Hair follicle dermal papilla cell (primary cell): ENCODE results near the gene KSR2. TPM values are rescaled to one million over a fixed set of nuclear protein-coding genes. Genes with fewer than 3 reads are reported as not detected.

Source experiments
- total RNA-seq: library from RNA; depleted of rRNA; stranded (reverse); fragments of >200 nt; gene quantifications from 2 replicates; pipeline ENCODE4 v1.2.3, GENCODE V29; 2012

The KSR2 gene
- total RNA-seq, result 0.16 and 0.61 TPM in 2 replicates

DNA sequence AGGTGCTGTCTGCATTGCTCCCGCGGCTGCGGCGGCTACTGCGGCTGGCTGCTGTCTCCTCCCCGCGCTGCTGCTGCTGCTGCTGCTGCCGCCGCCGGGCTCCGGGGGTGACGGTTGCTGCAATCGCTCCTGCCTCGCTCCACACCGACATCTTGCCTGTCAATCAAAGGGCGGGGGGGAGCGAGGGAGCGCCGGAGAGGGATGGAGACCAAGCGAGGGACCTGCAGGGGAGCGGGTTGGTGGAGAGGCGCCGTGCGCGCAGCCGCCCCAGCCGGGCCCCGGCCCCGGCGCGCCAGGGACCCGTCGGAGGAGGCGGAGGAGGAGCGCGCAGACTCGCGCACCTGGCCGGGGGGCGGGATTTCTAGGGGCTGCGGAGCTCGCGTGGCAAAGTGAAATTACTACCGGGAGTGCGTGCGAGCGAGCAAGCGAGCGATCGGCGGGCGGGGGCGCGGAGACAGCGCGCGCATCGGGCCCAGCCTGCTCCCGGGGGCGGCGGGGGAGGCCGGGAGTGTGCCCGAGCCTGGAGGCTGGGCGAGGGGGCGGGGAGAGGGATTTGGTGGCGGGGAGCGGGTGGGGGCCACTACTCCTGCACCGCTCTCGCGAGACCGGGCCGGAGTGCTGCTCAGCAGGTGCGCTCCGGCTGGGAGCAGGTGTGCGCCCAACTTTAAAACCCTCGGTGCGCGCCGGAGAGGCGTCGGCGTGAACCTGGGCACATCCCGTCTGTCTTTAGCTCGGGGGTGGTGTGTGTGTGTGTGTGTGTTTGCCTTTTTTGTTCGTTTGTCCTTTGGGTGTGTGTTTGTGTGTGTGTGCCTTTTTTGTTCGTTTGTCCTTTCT is at the start of gene KSR2:
Gene KSR2, minus strand, starts transcription at position 165 of the 834 bp plus-strand sequence. CDS start 735 bp downstream, outside the sequence.

DNA sequence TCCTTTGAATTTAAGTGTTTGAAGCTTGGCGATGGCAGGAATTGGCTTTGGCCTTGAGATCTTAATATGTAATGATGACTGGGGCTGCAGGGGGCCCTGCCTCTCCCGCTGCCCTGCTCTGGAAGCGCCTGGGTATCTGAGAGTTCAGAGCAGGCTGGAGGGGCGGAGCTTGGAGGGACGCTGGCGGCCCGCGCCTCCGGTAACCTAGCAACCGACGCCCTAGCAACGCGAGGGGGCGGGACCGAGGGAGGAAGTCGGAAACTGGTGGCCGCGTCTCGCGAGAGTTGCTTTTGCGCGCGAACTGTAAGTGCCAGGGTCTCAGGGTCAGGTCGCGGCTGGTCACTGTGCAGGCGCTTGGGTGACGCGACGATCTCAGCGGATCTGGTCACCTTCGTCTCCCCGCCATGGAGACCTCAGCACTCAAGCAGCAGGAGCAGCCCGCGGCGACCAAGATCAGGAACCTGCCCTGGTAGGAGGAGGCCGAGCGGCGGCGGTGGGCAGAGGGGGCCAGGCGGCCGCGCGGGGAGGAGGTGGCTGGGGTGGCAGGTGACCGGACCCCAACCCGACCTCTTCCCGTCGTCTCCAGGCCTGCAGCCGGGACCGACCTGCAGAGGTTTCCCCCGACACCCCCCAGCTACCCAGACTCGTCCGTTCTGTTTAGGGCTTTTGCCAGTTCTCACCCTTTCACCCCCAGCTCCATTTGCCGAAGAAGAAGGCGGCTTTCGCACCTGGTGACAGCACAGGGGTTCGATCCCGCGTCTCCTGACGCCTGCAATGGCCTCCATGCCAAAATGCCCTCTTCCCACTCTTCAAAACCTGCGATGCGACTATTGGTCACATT is 47.9 kb upstream of the KSR2 start, which contains the start of gene RFC5:
Gene RFC5, plus strand, starts transcription at position 280 of the 841 bp plus-strand sequence. Its CDS starts 125 bp downstream, at position 405.

Other genes starting within 250 kb of the KSR2 start
- 5.3 and 8.1 TPM in 2 replicates for gene RFC5, start 47.7 kb upstream of the KSR2 start, total RNA-seq
- gene WSB2, start 92.2 kb upstream of the KSR2 start, total RNA-seq, result 103 and 104 TPM in 2 replicates
- gene VSIG10, start 135.0 kb upstream of the KSR2 start, total RNA-seq, result 15.5 and 31.8 TPM in 2 replicates
- gene PEBP1, start 167.1 kb upstream of the KSR2 start, total RNA-seq, result 141 and 188 TPM in 2 replicates